HAP-1 (cell line): ENCODE results near the gene TPK1.

ENCODE experiments used
- DNase-seq, 2 experiments: peaks; one replicate each; pipeline ENCODE4 v3.0.0-alpha.2; 2016 to 2020; ENCODE audit warnings: low spot score in 2 of 2
- H3K27me3 ChIP-seq: fragments of 250-450 bp; sonication (Bioruptor Pico); 2 replicates; pipeline ENCODE4 v1.5.1; 2020; ENCODE audit warnings: low read depth, mild to moderate bottlenecking, moderate library complexity
- H3K36me3 ChIP-seq: fragments of 250-450 bp; sonication (Bioruptor Pico); replicated peaks from 2 replicates; pipeline ENCODE4 v1.5.1; 2020; ENCODE audit warnings: mild to moderate bottlenecking
- H3K4me1 ChIP-seq: fragments of 250-450 bp; sonication (Bioruptor Pico); 2 replicates; pipeline ENCODE4 v1.5.1; 2020; ENCODE audit warnings: mild to moderate bottlenecking
- H3K4me3 ChIP-seq: fragments of 250-450 bp; sonication (Bioruptor Pico); 2 replicates; pipeline ENCODE4 v1.5.1; 2020; ENCODE audit warnings: mild to moderate bottlenecking, moderate library complexity
- H3K9me3 ChIP-seq: fragments of 250-450 bp; sonication (Bioruptor Pico); 2 replicates; pipeline ENCODE4 v1.5.1; 2020; ENCODE audit warnings: mild to moderate bottlenecking, moderate library complexity
- in situ Hi-C: fragments of 300-500 bp; cut with MboI; formaldehyde crosslinking; loops from 3 replicates; pipeline ENCODE4 v1.14.3; 2020; ENCODE audit warnings: low sequenced_read_pairs, inconsistent platforms, mixed read lengths

Gene TPK1

DNA sequence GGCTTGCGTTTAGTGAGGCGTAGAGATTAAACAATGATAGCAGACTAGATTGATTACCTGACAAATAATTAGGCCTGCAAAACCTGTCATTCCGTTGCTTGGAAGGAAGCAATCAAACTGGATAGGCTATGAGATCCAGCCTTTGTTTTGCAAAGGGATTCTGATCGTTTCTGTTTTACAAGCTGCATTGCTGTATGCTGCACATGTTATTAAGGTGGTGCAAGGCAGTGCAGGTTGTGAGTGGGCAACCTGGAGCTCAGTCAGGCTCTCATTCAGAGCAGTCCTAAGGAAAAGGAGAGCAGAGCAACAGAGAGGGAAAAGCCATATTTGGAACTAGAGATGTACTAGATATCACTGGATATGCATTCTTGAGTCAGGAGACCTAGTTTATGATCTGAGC is 425.4 kb downstream of the TPK1 start:
- H3K36me3 ChIP-seq, result no peaks in the 10 kb centered on the region
- no peak overlapping the region for H3K4me3 ChIP-seq
- H3K27me3 ChIP-seq, result peaks cover 3% of the 10 kb centered on the region; the same call in 1 of the 2 replicates
- in situ Hi-C loops, result no loop called here
- H3K4me1 ChIP-seq, result no peaks in the 10 kb centered on the region
- no peak for DNase-seq
- H3K9me3 ChIP-seq, result no peaks in the 10 kb centered on the region

DNA sequence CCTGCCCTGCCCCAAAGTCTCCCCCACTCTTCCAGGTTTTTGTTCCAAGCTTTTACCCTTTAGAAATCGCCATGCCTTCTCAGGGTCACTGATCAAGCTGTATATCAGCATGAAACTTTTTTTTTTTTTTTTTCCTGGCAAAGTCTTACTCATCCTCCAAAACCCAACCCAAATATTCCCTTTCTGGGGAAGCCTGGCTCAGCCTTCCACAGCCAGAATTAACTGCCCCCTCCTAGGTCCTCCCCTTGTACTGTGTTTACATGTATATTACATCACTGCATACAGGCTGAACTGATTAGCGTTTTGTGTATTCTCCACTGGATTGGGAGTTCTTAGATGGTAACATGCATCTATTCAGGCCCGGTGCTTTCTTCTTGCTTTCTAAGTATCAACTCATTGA is 427.7 kb downstream of the TPK1 start:
- Histone ChIP-seq H3K27me3 (peaks cover 3% of the 10 kb centered on the region; the same call in 1 of the 2 replicates), H3K4me3 (no peak overlapping the region), H3K36me3 (no peaks in the 10 kb centered on the region), H3K4me1 (no peaks in the 10 kb centered on the region), H3K9me3 (no peaks in the 10 kb centered on the region)
- DNase-seq, result no peak
- in situ Hi-C loops, result no loop called here

DNA sequence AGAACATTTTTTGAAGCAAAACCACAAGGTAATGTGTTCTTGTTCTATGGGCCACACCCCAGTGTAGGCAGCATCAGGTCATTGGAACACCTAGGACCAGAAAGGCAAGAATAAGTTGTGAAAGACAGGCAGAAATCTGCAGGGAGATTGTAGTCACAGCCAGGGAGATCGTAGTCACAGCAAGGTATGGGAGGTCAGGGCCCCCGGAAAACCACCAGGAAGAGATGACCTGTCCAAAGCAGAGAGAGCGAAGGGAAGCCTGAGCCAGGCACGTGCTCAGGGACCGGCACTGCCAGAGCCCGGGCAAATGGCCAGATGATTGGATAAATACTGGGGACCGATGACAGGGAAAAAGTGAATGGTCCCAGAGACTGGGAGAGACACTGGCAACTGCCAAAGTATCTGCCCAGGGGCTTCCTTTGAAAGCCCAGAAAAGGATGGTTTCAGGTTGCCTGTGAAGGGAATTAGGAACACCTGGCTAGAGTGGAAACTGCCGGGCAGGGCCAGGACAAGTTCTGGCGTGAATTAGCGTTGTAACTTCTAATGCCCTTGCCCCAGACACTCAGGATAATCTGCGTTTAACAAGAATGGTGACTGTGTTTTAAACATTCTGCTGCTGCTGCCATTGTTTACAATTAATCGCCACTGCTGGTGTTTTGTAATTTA is 428.5 kb downstream of the TPK1 start:
- no peaks in the 10 kb centered on the region for H3K9me3 ChIP-seq
- no peak overlapping the region for H3K4me3 ChIP-seq
- peaks cover 3% of the 10 kb centered on the region; the same call in 1 of the 2 replicates for H3K27me3 ChIP-seq
- in situ Hi-C loops, result no loop called here
- DNase-seq, result no peak
- no peaks in the 10 kb centered on the region for H3K4me1 ChIP-seq
- H3K36me3 ChIP-seq, result no peaks in the 10 kb centered on the region

DNA sequence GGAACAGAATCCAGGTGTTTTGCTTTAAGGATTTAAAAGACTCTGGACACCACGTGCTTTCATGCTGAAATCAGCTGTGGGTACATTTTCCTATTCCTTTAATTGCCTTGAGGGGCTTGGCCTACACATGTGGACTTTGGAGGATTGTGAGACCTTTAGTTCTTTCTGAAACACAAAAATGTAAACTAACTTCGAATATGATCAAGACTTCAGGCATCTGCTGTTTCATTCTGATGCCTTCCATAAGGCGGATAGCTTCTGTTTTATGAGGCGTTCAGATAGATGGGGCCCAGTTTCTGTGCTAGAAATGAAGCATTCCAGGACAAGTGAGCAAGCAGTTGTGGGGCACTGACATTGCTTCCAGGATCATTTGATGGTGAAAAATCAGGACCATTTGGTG is 430.9 kb downstream of the TPK1 start:
- Histone ChIP-seq H3K4me3 (no peak overlapping the region), H3K9me3 (no peaks in the 10 kb centered on the region), H3K4me1 (no peaks in the 10 kb centered on the region), H3K27me3 (peaks cover 3% of the 10 kb centered on the region; the same call in 1 of the 2 replicates), H3K36me3 (no peaks in the 10 kb centered on the region)
- no peak for DNase-seq
- in situ Hi-C loops, result no loop called here

DNA sequence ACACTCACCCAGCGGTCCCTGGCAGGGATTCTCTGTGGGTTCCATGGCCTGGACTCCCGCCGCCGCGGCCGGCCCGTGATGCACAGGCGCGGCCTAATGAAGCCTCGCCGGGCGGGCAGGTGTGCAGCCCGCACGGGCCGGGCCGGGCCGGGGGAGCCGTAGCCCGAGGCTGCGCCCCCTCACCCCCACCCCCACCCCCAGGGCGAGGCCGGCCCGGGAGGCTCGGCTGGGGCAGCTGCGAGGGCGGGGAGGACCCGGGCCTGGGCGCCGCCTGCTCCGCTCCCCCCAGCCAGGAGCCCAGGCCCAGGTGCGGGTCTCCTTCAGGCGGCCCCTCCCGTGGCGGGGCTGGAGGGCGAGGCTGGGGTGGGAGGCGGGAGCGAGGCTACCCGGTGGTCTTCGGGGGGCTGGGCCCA is 432.2 kb downstream of the TPK1 start, which contains the start of gene NOBOX:
NOBOX (minus strand) TSS at position 45 of the 413 bp plus-strand sequence.
- in situ Hi-C loops, result no loop called here

DNA sequence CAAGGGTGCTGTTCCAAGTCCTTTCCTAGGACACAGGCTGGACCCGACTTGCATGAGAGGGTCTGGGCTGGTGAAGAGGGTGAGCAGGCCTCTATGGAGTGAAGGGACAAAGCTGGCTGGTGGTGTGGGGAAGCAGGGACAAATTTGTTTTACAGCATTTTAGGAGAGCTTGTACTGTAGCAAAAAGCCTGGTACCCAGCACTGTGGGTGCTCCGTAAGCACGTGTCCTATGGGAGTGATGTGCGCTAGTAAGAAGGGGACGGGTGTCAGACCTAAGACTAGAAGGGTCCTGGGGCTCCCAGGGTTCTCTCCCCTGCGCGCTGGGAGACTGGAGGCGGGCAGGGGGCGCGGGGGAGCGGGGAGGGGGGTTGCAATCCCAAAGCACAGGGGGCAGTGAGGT is 432.8 kb downstream of the TPK1 start:
- DNase-seq, result no peak
- Histone ChIP-seq H3K27me3 (peaks cover 3% of the 10 kb centered on the region; the same call in 1 of the 2 replicates), H3K9me3 (no peaks in the 10 kb centered on the region), H3K4me3 (no peak overlapping the region), H3K36me3 (no peaks in the 10 kb centered on the region), H3K4me1 (no peaks in the 10 kb centered on the region)
- in situ Hi-C loops, result no loop called here

More for the DNA sequence above, 432.2 kb downstream of the TPK1 start, which contains the start of gene NOBOX:
- Histone ChIP-seq H3K27me3 (peaks cover 3% of the 10 kb centered on the region; the same call in 1 of the 2 replicates), H3K4me1 (no peaks in the 10 kb centered on the region), H3K9me3 (no peaks in the 10 kb centered on the region), H3K4me3 (no peak within 1 kb of the TSS), H3K36me3 (no peaks in the 10 kb centered on the region)
- DNase-seq, result no peak
